ENCODE measurements around the gene RBM18. TPM values are rescaled to one million over a fixed set of nuclear protein-coding genes. Genes with fewer than 3 reads are reported as not detected.

Gene RBM18
- total and polyA plus RNA-seq, 3 donors from 2014 or later = 10.0 to 22.1 (median 11.8) TPM

DNA sequence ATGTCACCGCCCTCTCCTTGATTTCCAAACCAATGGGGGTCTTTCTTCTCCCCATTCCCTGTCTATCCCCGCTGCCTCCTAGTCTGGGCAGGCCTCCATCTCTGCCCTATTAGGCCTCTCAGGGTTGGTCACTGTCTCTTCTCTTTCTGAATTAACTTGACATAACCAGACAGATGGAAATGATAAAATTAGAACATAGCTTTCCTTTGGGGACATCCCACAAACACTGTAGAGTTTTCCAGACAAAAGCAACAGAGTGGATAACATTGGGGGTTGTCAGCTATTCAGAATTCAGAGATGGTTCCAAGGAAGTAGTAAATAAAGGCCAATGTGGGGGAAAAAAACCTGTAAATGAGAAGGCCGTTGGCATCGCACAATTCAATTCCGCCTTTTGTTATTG, 60.6 kb downstream of the RBM18 start:
- H3K36me3 ChIP-seq (ENCODE audit: low read depth, missing control alignments) = no peaks in the 10 kb centered on the region
- TF ChIP-seq, protein P1, sequence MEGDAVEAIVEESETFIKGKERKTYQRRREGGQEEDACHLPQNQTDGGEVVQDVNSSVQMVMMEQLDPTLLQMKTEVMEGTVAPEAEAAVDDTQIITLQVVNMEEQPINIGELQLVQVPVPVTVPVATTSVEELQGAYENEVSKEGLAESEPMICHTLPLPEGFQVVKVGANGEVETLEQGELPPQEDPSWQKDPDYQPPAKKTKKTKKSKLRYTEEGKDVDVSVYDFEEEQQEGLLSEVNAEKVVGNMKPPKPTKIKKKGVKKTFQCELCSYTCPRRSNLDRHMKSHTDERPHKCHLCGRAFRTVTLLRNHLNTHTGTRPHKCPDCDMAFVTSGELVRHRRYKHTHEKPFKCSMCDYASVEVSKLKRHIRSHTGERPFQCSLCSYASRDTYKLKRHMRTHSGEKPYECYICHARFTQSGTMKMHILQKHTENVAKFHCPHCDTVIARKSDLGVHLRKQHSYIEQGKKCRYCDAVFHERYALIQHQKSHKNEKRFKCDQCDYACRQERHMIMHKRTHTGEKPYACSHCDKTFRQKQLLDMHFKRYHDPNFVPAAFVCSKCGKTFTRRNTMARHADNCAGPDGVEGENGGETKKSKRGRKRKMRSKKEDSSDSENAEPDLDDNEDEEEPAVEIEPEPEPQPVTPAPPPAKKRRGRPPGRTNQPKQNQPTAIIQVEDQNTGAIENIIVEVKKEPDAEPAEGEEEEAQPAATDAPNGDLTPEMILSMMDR (IDR thresholded peaks at IDR 0.05) = no peak
- no peak for TF ChIP-seq POLR2A (IDR thresholded peaks at IDR 0.05)
- no peaks in the 10 kb centered on the region for H3K9me3 ChIP-seq
- no peaks in the 10 kb centered on the region for H3K27me3 ChIP-seq
- H3K27ac ChIP-seq = no peak overlapping the region
- intact Hi-C loops (cut with DNase I; ENCODE audit: low total_unique reads) = no loop called here
- WGBS, 2 donors = 90 to 96% methylated on average over 5 of the region's 5 CpGs
- no peak overlapping the region for H3K4me3 ChIP-seq
- DNase-seq = no peak
- no peaks in the 10 kb centered on the region for H3K4me1 ChIP-seq

DNA sequence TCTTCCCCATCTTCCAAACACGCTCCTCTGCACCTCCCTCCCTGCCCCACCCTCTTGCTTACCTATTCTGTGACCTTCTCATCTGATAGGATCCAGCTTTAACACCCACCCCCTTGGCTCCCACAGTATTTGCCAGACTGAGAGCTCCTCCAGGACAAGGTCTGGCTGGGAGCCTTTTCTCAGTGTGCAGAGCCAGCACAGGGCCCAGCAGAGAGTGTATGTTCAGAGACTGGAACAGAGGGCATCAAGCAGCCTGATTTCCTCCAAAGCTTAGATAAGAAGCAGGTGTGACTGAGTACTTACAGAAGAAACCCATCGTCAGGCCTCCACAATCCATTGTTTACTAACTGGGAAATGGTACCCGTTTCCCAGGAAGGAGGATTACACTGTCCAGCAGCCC, 62.5 kb downstream of the RBM18 start:
- Histone ChIP-seq H3K9me3 (no peaks in the 10 kb centered on the region), H3K4me1 (no peaks in the 10 kb centered on the region), H3K36me3 (ENCODE audit: low read depth, missing control alignments) (no peaks in the 10 kb centered on the region), H3K27ac (no peak overlapping the region), H3K4me3 (no peak overlapping the region), H3K27me3 (no peaks in the 10 kb centered on the region)
- TF ChIP-seq, protein P1 (IDR thresholded peaks at IDR 0.05) = no peak
- no peak for TF ChIP-seq POLR2A (IDR thresholded peaks at IDR 0.05)
- no peak for DNase-seq
- intact Hi-C loops (cut with DNase I; ENCODE audit: low total_unique reads) = no loop called here
- WGBS, 2 donors = 87 to 90% methylated on average over 3 of the region's 3 CpGs

DNA sequence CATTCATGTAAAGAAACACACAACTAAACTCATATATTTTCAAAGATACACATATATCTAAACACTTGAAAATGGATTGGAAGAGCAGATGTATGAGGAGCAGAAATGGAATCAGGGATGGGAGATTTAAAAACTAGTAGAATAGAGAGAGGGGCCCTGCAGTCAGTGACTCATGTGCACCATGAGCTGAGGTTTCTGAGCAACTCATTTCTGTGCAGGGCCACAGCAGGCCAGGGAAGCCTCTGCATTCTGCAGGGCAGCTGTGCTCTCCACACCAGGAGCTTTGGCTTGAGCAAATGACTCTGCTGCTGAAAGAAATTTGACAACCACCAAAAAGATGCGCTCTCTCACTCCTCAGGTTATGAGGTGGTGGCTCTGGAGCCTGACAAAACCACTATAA, 63.0 kb downstream of the RBM18 start:
- intact Hi-C loops (cut with DNase I; ENCODE audit: low total_unique reads) = no loop called here
- H3K9me3 ChIP-seq = no peaks in the 10 kb centered on the region
- no peak for DNase-seq
- TF ChIP-seq POLR2A (IDR thresholded peaks at IDR 0.05) = no peak
- TF ChIP-seq, protein P1 (IDR thresholded peaks at IDR 0.05) = no peak
- no peaks in the 10 kb centered on the region for H3K4me1 ChIP-seq
- H3K27ac ChIP-seq = no peak overlapping the region
- no peaks in the 10 kb centered on the region for H3K27me3 ChIP-seq
- H3K36me3 ChIP-seq (ENCODE audit: low read depth, missing control alignments) = no peaks in the 10 kb centered on the region
- no peak overlapping the region for H3K4me3 ChIP-seq
- 94 to 100% methylated on average over 1 of the region's 1 CpG for WGBS, 2 donors

DNA sequence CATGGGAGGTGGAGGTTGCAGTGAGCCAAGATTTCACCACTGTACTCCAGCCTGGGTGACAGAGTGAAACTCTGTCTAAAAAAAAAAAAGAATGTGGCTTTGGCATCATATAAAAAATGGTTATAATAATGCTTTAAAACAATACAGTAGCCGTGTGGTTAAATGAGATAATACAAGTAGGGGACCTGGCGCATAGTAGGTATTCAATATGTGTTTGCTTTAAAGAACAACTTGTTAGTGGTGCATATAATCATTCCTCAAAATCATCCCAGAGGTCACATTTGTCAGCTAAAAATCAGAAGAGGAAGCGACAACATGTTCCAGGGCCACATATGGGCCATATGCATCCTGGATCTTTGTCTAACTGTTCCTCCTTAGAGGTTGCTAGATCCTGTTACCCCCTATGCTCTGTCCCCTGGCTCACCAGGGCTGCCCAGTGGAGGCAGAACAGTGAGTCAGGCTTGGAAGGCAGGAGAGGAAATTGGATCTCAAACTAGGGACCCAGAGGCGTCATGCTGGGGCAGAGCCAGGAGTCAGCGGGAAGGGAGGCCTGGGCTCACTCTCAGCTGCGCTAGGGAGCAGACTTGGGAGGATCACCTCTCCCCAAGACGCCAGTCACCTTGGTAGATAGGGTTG, 63.6 kb downstream of the RBM18 start:
- TF ChIP-seq POLR2A (IDR thresholded peaks at IDR 0.05) = no peak
- TF ChIP-seq, protein P1 (IDR thresholded peaks at IDR 0.05) = no peak
- Histone ChIP-seq H3K27ac (no peak overlapping the region), H3K36me3 (ENCODE audit: low read depth, missing control alignments) (no peaks in the 10 kb centered on the region), H3K4me3 (no peak overlapping the region), H3K9me3 (no peaks in the 10 kb centered on the region), H3K4me1 (no peaks in the 10 kb centered on the region), H3K27me3 (no peaks in the 10 kb centered on the region)
- WGBS, 2 donors = 82 to 83% methylated on average over 6 to 7 of the region's 7 CpGs
- intact Hi-C loops (cut with DNase I; ENCODE audit: low total_unique reads) = no loop called here
- no peak for DNase-seq

DNA sequence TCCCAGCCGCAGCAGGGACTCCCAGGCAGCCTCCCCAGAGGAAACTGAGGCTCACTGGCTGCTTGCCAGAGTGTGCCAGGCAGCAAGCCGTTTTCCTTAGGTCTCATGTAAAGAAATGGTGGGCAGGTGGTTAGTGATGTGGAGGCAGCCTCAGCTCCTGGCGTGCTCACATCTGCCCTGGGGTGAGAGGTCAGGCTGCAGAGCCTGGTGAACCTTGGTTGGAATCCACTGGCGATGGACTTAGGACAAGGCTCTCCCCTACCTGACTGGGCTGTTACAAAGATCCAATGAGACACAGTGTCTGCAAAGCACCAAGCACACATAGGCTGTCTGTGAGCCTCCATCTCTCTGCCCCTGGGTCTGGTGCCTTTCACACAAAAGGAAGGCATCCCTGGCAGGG, 66.8 kb downstream of the RBM18 start:
- H3K4me3 ChIP-seq = no peak overlapping the region
- no peaks in the 10 kb centered on the region for H3K36me3 ChIP-seq (ENCODE audit: low read depth, missing control alignments)
- H3K27ac ChIP-seq = no peak overlapping the region
- no peak for DNase-seq
- 73 to 78% methylated on average over 2 to 4 of the region's 4 CpGs for WGBS, 2 donors
- TF ChIP-seq, protein P1 (IDR thresholded peaks at IDR 0.05) = no peak
- no peak for TF ChIP-seq POLR2A (IDR thresholded peaks at IDR 0.05)
- H3K4me1 ChIP-seq = no peaks in the 10 kb centered on the region
- intact Hi-C loops (cut with DNase I; ENCODE audit: low total_unique reads) = no loop called here
- no peaks in the 10 kb centered on the region for H3K9me3 ChIP-seq
- H3K27me3 ChIP-seq = no peaks in the 10 kb centered on the region

All from testis (tissue), 3 donors.